ENCODE measurements around the gene IL18RAP. TPM values are rescaled to one million over a fixed set of nuclear protein-coding genes. Genes with fewer than 3 reads are reported as not detected.

Gene IL18RAP
- total and polyA plus RNA-seq, 2 experiments from 2014 or later = not detected

- no peak overlapping the region for H2AFZ ChIP-seq
- Mint-ChIP-seq H3K4me3 (no peak overlapping the region), H3K27ac (no peak overlapping the region; the same call in 1 of the 2 replicates), H3K4me1 (no peaks in the 10 kb centered on the region), H3K27me3 (ENCODE audit: insufficient read depth, low read depth, poor library complexity) (no peaks in the 10 kb centered on the region), H3K36me3 (ENCODE audit: low read depth) (no peaks in the 10 kb centered on the region), H3K9me3 (no peaks in the 10 kb centered on the region)
- no peaks in the 10 kb centered on the region for H4K20me1 ChIP-seq (replicated peaks; ENCODE audit: insufficient read depth)
- no peak overlapping the region for H3K4me3 ChIP-seq
- no peaks in the 10 kb centered on the region for H3F3A ChIP-seq (replicated peaks; ENCODE audit: low read depth)
- H3K4me1 ChIP-seq (ENCODE audit: insufficient read depth) = no peaks in the 10 kb centered on the region
- ATAC-seq = no peak
- H3K27ac ChIP-seq (ENCODE audit: low read depth) = no peak overlapping the region
- no peaks in the 10 kb centered on the region for H3K36me3 ChIP-seq (ENCODE audit: insufficient read depth)
- H3K79me2 ChIP-seq (replicated peaks; ENCODE audit: insufficient read depth) = no peaks in the 10 kb centered on the region
- no peak for DNase-seq (ENCODE audit: low spot score)
- no peaks in the 10 kb centered on the region for H3K27me3 ChIP-seq (ENCODE audit: insufficient read depth)
- H3K9me2 ChIP-seq (ENCODE audit: insufficient read depth) = 0 out of 2 replicates have a peak, but pooled peaks cover 6% of the 10 kb centered on the region
- no peak overlapping the region for H3K4me2 ChIP-seq
- no peak for TF ChIP-seq EZH2 (IDR thresholded peaks at IDR 0.05; ENCODE audit: low read depth, unreplicated experiment)
- TF ChIP-seq, protein P1, sequence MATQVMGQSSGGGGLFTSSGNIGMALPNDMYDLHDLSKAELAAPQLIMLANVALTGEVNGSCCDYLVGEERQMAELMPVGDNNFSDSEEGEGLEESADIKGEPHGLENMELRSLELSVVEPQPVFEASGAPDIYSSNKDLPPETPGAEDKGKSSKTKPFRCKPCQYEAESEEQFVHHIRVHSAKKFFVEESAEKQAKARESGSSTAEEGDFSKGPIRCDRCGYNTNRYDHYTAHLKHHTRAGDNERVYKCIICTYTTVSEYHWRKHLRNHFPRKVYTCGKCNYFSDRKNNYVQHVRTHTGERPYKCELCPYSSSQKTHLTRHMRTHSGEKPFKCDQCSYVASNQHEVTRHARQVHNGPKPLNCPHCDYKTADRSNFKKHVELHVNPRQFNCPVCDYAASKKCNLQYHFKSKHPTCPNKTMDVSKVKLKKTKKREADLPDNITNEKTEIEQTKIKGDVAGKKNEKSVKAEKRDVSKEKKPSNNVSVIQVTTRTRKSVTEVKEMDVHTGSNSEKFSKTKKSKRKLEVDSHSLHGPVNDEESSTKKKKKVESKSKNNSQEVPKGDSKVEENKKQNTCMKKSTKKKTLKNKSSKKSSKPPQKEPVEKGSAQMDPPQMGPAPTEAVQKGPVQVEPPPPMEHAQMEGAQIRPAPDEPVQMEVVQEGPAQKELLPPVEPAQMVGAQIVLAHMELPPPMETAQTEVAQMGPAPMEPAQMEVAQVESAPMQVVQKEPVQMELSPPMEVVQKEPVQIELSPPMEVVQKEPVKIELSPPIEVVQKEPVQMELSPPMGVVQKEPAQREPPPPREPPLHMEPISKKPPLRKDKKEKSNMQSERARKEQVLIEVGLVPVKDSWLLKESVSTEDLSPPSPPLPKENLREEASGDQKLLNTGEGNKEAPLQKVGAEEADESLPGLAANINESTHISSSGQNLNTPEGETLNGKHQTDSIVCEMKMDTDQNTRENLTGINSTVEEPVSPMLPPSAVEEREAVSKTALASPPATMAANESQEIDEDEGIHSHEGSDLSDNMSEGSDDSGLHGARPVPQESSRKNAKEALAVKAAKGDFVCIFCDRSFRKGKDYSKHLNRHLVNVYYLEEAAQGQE (IDR thresholded peaks at IDR 0.05; ENCODE audit: unreplicated experiment) = no peak
- no peak for TF ChIP-seq POLR2AphosphoS5 (IDR thresholded peaks at IDR 0.05; ENCODE audit: low read depth)
- no peak for TF ChIP-seq ZNF331 (CRISPR knock-in tag; IDR thresholded peaks at IDR 0.05; ENCODE audit: low read depth)
- TF ChIP-seq, protein P2, sequence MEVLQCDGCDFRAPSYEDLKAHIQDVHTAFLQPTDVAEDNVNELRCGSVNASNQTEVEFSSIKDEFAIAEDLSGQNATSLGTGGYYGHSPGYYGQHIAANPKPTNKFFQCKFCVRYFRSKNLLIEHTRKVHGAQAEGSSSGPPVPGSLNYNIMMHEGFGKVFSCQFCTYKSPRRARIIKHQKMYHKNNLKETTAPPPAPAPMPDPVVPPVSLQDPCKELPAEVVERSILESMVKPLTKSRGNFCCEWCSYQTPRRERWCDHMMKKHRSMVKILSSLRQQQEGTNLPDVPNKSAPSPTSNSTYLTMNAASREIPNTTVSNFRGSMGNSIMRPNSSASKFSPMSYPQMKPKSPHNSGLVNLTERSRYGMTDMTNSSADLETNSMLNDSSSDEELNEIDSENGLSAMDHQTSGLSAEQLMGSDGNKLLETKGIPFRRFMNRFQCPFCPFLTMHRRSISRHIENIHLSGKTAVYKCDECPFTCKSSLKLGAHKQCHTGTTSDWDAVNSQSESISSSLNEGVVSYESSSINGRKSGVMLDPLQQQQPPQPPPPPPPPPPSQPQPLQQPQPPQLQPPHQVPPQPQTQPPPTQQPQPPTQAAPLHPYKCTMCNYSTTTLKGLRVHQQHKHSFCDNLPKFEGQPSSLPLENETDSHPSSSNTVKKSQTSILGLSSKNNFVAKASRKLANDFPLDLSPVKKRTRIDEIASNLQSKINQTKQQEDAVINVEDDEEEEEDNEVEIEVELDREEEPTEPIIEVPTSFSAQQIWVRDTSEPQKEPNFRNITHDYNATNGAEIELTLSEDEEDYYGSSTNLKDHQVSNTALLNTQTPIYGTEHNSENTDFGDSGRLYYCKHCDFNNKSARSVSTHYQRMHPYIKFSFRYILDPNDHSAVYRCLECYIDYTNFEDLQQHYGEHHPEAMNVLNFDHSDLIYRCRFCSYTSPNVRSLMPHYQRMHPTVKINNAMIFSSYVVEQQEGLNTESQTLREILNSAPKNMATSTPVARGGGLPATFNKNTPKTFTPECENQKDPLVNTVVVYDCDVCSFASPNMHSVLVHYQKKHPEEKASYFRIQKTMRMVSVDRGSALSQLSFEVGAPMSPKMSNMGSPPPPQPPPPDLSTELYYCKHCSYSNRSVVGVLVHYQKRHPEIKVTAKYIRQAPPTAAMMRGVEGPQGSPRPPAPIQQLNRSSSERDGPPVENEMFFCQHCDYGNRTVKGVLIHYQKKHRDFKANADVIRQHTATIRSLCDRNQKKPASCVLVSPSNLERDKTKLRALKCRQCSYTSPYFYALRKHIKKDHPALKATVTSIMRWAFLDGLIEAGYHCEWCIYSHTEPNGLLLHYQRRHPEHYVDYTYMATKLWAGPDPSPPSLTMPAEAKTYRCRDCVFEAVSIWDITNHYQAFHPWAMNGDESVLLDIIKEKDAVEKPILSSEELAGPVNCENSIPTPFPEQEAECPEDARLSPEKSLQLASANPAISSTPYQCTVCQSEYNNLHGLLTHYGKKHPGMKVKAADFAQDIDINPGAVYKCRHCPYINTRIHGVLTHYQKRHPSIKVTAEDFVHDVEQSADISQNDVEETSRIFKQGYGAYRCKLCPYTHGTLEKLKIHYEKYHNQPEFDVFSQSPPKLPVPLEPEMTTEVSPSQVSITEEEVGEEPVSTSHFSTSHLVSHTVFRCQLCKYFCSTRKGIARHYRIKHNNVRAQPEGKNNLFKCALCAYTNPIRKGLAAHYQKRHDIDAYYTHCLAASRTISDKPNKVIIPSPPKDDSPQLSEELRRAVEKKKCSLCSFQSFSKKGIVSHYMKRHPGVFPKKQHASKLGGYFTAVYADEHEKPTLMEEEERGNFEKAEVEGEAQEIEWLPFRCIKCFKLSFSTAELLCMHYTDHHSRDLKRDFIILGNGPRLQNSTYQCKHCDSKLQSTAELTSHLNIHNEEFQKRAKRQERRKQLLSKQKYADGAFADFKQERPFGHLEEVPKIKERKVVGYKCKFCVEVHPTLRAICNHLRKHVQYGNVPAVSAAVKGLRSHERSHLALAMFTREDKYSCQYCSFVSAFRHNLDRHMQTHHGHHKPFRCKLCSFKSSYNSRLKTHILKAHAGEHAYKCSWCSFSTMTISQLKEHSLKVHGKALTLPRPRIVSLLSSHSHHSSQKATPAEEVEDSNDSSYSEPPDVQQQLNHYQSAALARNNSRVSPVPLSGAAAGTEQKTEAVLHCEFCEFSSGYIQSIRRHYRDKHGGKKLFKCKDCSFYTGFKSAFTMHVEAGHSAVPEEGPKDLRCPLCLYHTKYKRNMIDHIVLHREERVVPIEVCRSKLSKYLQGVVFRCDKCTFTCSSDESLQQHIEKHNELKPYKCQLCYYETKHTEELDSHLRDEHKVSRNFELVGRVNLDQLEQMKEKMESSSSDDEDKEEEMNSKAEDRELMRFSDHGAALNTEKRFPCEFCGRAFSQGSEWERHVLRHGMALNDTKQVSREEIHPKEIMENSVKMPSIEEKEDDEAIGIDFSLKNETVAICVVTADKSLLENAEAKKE (CRISPR knock-in tag; IDR thresholded peaks at IDR 0.05) = no peak
- TF ChIP-seq EZH2phosphoT487 (IDR thresholded peaks at IDR 0.05; ENCODE audit: unreplicated experiment) = no peak
- TF ChIP-seq CREB1 (CRISPR knock-in tag; IDR thresholded peaks at IDR 0.05; ENCODE audit: low read depth) = no peak
- no peak for TF ChIP-seq JUNB (IDR thresholded peaks at IDR 0.05; ENCODE audit: unreplicated experiment)
- no peak for TF ChIP-seq STAT1 (IDR thresholded peaks at IDR 0.05; ENCODE audit: unreplicated experiment)
Observed at GRCh38 chr2:102423368-102423767, 408 bp downstream of the IL18RAP start.

Measured in GM23338 (cell line).